Posterior vena cava (tissue), 2 donors: ENCODE measurements around the gene SUSD6. TPM values are rescaled to one million over a fixed set of nuclear protein-coding genes. Genes with fewer than 3 reads are reported as not detected.

Experiments
- DNase-seq: peaks from one replicate; pipeline ENCODE4 v3.0.0-alpha.2; 2020; ENCODE audit warnings: low spot score
- intact Hi-C, 2 donors: fragments of 100-400 bp; cut with DNase I; formaldehyde crosslinking; loops; one replicate each; pipeline versions ENCODE4 v1.14.1 to v1.14.2; 2022 to 2023
- long read RNA-seq, 2 donors: library from polyadenylated mRNA; unstranded; transcript quantifications; one replicate each; pipeline ENCODE4 v2.0.0, GENCODE V29; 2020 to 2021
- total RNA-seq, 2 donors: library from RNA; stranded (reverse); fragmentation: NEBNext Ultra II Directional; extraction: Animal tissue kit (Norgen Biotek cat#: 25700); gene quantifications; one replicate each; pipeline ENCODE4 v1.2.1, GENCODE V29; 2021
- donor health status: DM: yes; HTN: yes; CAD: no.
- donor health status: DM: yes; HTN: yes; CAD: no.

SUSD6 gene
- 10 to 100 TPM; 35.1 to 43.8 TPM for total RNA-seq
- long read RNA-seq, donor 1, full-length matches to known transcripts: 2 of 11 reads
- long read RNA-seq, donor 1, partial matches to known transcripts: 1 of 11 reads
- long read RNA-seq, donor 1, other reads (novel, unspliced or antisense): 8 of 11 reads
- long read RNA-seq, donor 2, partial matches to known transcripts: 8 of 12 reads
- long read RNA-seq, donor 2, other reads (novel, unspliced or antisense): 2 of 12 reads

GRCh38 chr14:69611172-69612013, at the start of gene SUSD6:
SUSD6 (plus strand) TSS chr14:69611596; CDS start chr14:69658593, 46,997 bp downstream.
- peak; percentile 98 for DNase-seq
- intact Hi-C loops: no loop called here

DNA sequence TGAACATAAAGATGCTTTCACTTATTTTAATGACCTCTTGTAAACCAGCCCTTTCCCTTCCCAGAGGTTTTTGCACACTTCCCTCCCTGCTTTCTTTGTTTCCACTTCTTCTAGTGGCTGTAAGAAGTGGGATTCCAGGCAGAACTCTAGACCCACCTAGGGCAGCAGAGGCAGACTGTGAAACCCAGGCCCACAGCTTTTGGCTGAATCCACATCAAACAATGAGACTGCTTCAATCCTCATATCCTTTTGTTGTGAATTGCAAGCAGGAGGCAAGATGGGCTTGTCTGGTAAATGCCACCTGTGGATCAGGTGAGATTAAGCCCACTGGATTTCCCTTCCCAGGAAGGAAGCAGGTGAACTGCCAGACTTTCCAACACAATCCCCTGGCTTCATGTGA, 49.5 kb upstream of the SUSD6 start:
- DNase-seq: no peak
- intact Hi-C loops: no loop called here

DNA sequence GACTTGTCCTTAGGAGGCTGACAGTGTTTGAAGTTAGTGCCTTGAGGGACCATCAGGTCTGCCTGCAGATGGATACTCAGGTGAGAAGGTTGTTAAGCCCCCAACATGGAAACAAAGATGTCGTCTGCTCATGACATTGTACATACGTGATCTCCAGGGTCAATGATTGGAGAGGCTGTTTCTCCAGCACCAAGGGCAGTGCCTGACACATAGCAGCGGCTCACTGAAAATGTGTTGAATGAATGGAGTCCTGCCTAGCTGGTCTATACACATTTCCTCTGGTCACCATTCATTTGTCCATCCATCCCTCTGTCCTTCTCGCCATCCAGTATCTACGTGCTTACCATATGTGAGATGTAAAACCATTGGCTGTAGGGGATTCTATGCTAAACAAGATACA, 43.8 kb upstream of the SUSD6 start:
- DNase-seq: no peak
- intact Hi-C loops: no loop called here

DNA sequence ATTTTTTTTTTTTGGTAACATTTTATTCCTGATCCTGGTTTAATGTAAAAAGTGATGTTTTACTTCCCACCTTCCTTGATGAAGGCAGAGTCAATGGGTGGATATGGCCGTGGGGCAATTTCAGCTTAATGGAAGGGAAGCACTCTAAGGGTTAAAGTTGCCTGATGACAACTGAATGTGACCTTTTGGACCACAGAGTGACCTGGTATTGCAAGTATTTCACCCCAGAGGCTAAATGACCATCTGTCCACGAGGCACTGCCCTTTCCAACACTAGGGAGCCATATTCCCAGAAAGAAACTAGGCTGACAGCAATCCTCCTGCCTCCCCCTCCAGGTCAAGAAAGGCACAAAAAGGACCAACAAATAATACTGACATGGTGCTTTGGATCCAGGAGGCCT, 41.5 kb upstream of the SUSD6 start:
- intact Hi-C loops: loop anchor here (5.0 to 10.0 kb wide), 2 partner anchors 33 to 325 kb away; no protein-coding TSS in a partner anchor
- no peak for DNase-seq

DNA sequence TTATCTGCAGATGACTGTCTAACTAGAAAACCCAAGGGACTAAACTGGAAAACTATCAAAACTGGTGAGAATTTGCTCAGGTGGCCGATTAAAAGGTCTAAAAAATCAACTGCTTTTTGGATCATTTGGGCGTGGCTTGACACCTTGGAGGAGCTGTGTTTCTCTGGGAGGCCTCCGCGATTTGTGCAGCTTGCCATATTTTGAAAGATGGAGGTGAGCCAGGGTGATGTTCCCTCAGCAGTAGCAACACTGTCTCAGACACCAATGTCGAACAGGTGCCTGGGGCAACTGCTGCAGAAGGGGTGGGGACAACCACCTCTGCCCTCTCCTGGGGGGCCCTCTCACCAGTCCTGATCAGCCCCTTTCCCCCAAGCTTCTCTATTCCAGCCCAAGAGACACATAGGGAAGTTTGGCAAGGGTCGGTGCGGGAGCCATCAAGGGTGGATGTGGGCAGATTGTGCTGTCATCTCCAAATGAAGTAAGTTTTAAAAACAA, 40.5 kb upstream of the SUSD6 start:
- DNase-seq: no peak
- intact Hi-C loops: loop anchor here (5.0 to 10.0 kb wide), 2 partner anchors 34 to 326 kb away; no protein-coding TSS in a partner anchor

DNA sequence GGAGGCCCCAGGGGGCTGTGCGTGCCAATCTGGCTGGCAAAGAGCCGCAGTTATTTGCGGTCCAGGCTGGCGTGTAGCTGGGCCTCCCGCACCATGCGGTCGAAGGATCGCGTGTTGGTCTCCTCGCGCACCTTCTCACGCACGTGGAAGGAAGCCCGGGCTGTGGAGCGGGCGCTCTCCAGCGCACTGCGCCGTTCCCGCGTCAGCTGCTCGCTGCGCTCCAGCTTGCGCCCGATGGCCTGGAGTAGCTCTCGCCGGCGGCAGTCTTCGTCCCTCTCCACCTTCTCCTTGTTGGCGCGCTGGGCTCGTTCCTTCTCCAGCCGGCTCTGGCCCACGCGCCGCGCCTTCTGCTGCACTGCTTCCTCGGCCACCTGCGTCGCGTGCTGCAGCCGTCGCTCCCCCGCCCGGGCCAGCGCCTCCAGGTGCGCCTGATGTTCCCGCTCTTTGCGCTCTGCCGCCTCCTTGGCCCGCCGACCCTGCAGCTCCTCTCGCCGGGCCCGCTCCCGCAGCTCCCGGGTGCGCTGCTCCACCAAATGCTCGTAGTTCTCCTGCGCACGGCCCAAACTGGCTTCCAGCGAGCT, 39.9 kb upstream of the SUSD6 start:
- intact Hi-C loops: loop anchor here (5.0 to 10.0 kb wide), 2 partner anchors 34 to 327 kb away; no protein-coding TSS in a partner anchor
- DNase-seq: no peak

DNA sequence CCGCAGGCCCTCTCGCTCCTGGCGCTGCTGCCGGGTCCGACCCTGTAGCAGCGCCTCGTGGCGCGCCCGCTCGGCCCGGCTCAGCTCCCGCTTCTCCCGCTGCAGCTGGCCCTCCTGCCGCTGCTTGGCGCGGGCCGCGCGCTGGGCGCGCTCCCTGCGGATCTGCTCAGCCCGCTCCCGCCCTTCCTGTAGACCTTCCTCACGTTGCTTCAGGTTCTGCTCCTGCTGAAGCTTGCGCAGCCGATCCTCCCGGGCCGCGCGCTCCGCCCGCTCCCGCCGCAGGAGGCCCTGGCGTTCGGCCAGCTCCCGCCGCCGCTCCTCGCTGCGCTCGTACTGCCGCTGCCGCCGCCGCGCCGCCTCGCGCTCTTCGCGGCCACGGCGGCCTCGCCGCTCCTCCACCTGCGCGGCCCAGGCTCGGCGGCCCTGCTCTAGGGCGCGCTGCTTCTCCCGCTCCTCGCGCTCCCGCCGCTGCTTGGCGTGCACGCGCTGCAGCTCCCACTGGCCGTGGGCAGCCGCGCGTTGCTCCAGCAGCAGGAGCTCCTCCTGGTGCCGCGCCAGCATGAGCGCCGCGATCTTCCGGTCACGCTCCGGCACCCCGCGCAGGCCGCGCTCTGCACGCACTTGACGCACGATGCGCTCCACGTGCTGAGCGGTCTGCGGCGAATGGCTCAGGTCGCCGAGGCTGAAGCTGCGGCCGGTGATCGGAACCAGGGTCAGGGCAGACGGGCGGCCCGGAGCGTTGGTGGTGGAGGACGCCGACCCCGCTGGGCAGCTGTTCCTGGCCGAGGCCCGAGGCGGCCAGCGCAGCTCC, 39.2 kb upstream of the SUSD6 start:
- no peak for DNase-seq
- intact Hi-C loops: loop anchor here (5.0 to 10.0 kb wide), 2 partner anchors 35 to 327 kb away; no protein-coding TSS in a partner anchor

- intact Hi-C loops: loop anchor here (5.0 to 10.0 kb wide), 2 partner anchors 35 to 328 kb away; no protein-coding TSS in a partner anchor
- no peak for DNase-seq
Measured at GRCh38 chr14:69572841-69573135, 38.6 kb upstream of the SUSD6 start.

DNA sequence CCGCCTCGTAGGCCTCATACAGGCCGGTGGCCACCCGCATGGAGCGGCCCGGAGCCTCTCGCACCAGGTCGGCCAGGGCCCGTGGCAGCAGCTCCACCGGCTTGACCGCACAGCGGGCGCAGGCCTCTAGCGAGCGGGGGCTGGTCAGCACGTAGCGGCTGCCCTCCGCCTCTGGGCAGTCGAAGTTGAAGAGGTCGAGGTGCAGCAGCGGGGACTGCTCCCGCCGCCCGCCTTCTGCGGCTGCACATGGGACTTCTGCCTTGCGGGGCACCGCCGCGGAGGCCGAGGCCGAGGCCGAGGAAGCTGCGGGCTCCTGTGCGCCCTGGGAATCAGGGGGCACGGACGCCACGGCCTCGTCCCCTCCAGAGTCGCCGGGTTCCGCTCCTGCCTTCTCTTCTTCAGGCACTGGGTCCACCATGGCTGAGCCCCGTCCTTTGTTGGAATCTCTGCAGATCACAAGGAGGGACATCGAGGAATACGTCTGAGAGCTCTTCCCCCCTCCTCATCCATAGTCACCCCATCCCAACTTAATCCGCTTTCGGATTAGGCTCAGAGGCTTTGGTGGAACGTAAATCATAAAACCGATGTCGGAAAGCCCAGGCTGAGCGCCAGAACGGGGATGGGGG, 38.1 kb upstream of the SUSD6 start:
- intact Hi-C loops: loop anchor here (5.0 to 10.0 kb wide), 2 partner anchors 36 to 329 kb away; no protein-coding TSS in a partner anchor
- DNase-seq: no peak

- intact Hi-C loops: loop anchor here (5.0 to 10.0 kb wide), 2 partner anchors 37 to 329 kb away; no protein-coding TSS in a partner anchor
- DNase-seq: no peak
Measured at GRCh38 chr14:69573831-69574262, 37.5 kb upstream of the SUSD6 start.

- DNase-seq: peak; percentile 85
- intact Hi-C loops: loop anchor here (5.0 to 10.0 kb wide), 2 partner anchors 37 to 330 kb away; no protein-coding TSS in a partner anchor
Measured at GRCh38 chr14:69574263-69574953, 37.0 kb upstream of the SUSD6 start, which contains the start of gene CCDC177. CCDC177 (minus strand) TSS chr14:69574871; CDS start chr14:69573622, 1,249 bp downstream.

- no peak for DNase-seq
Measured at GRCh38 chr14:69574954-69575295, 36.5 kb upstream of the SUSD6 start.

DNA sequence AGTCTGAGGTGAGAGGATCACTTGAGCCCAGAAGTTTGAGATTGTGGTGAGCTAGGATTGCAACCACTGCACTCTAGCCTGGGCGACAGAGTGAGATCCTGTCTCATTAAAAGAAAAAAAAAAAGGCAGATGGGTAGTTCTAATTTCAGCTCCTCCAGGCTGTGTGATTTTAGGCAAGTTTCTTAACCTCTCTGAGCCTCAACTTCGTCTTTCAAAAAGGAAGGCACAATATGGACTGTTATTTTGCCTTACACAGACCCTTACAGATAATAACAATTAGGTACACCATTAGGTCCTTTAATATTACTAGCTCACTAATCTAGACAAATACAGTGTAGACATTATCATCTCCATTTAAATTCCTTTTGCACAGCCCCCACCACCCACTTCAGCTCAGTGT, 31.9 kb upstream of the SUSD6 start:
- intact Hi-C loops: loop anchor here in 1 of 2 donors (10.0 kb wide), 1 partner anchor 335 kb away; no protein-coding TSS in a partner anchor
- no peak for DNase-seq

More at GRCh38 chr14:69574954-69575295, 36.5 kb upstream of the SUSD6 start:
- intact Hi-C loops: loop anchor here (5.0 to 10.0 kb wide), 2 partner anchors 38 to 330 kb away; no protein-coding TSS in a partner anchor

DNA sequence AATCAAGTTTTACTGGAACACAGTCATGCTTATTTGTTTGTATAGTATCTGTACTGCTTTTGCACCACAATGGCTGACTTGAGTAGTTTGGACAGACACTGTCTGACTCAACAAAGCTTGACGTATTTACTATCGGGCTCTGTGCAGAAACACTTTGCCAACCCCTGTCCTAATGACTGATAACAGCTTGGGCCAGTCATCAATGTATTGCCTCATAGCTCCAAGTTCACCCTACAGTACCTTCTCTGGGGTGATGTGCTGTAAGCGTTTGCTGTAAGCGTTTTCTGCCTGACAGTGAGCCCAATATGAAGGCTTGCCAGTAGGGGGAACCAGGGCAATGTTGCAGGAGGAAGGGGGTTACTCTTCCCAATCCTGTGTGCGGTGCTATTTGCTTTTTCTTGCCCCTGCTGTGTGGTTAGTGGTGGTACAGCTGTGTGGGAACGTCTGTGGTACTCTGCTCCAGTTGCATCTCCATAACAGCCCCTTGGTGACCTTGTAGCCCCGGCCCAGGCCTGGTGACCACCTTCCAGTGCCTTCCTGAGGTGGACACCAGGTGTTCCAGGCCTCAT, 31.3 kb upstream of the SUSD6 start:
- intact Hi-C loops: no loop called here
- no peak for DNase-seq

DNA sequence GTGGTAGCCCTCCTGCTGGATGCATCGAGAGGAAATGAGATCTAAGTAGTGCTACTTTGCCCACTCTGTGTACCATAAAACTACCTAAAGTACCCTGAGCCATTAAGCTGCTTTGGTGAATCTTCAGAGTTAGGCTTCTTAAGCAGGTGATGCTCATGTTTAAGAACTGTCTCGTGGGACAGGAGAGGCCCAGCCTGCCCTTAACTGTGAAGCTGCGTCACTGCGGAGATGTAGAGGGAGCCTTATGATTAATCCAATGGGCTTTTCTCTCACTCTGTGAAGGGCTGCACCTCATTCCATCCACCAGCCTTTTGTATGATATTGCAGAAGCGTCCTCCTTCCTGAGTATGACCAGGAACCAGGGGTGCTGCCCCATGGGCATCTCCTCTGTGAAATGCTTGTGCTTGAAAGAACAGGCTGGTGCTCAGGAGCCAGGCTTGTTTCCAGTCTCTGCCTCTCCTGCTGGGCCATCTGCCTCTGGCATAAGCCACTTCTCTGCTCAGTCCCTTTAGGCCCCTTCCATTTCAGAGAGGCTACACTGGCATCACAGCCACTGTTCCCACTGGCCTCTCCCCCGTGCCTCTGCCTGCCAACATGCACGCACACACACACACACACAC, 30.0 kb upstream of the SUSD6 start:
- intact Hi-C loops: no loop called here
- no peak for DNase-seq

DNA sequence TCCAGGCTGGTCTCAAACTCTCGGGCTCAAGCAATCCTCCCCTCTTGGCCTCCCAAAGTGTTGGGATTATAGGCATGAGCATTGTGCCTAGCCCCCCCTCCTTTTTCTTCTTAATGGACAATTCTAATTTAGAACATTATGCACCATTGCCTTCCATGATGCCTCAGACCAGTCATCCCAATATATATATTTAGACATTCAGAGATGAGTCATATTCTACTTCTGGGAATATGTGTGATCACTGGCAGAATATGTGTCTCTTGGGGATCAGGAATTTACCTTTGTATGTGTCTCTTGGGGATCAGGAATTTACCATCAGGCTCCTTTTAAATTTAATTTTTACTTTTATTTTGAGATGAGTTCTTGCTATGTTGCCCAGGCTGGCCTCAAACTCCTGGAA, 29.2 kb upstream of the SUSD6 start:
- DNase-seq: no peak
- intact Hi-C loops: no loop called here

DNA sequence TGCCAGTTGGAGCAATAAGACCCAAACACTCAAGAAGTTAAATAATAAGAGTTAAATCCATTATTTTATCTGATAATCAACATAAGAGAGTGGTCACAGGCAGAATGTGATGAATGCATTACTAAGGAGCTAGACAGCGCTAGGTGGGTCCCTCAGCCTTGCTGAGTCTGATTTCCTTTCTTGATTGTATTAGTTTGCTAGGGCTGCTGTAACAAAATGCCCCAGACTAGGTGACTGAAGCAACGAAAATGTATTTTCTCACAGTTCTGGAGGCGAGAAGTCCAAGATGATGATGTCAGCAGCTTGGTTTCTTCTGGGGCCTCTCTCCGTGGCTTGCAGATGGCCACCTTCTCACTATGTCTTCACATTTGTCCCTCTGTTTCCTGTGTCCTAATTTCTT, 28.6 kb upstream of the SUSD6 start:
- intact Hi-C loops: no loop called here
- no peak for DNase-seq
